GM18505 (cell line): Measurements from ENCODE around the gene FOXO3.
"Not testable (repeated sequence)": the region's sequence is repeated elsewhere in the genome, so short reads cannot be mapped to it uniquely, and the experiment has no call there.

Source experiments
- ATAC-seq: cut with Tn5 transposase; IDR thresholded peaks from one replicate; pipeline ENCODE4 v1.9.1; 2021; ENCODE audit not compliant: unreplicated experiment
- POLR2A ChIP-seq: IDR thresholded peaks from 4 replicates; pipeline ENCODE4 v1.6.1; 2011; ENCODE audit warnings: borderline replicate concordance; ENCODE audit not compliant: insufficient read depth, insufficient read length; ENCODE audit errors: extremely low read depth

FOXO3 gene

GRCh38 chr6:108559884-108560462, 744 bp upstream of the FOXO3 start:
- TF ChIP-seq POLR2A, result no peak
- ATAC-seq, result peak; percentile 1

GRCh38 chr6:108561309-108561647, 561 bp downstream of the FOXO3 start:
- ATAC-seq, result not testable (repeated sequence)

- no peak for TF ChIP-seq POLR2A
- ATAC-seq, result no peak
Measured at GRCh38 chr6:108561742-108562502, 1.2 kb downstream of the FOXO3 start.

GRCh38 chr6:108562503-108562993, 1.8 kb downstream of the FOXO3 start:
- TF ChIP-seq POLR2A, result no peak
- ATAC-seq, result no peak

GRCh38 chr6:108563292-108563691, 2.6 kb downstream of the FOXO3 start:
- no peak for ATAC-seq
- no peak for TF ChIP-seq POLR2A

GRCh38 chr6:108564178-108564577, 3.5 kb downstream of the FOXO3 start:
- no peak for ATAC-seq
- TF ChIP-seq POLR2A, result no peak

GRCh38 chr6:108565091-108565766, 4.5 kb downstream of the FOXO3 start:
- TF ChIP-seq POLR2A, result no peak
- ATAC-seq, result peak; percentile 75

GRCh38 chr6:108565893-108566292, 5.2 kb downstream of the FOXO3 start:
- TF ChIP-seq POLR2A, result no peak

GRCh38 chr6:108566406-108566805, 5.7 kb downstream of the FOXO3 start:
- no peak for TF ChIP-seq POLR2A
- no peak for ATAC-seq

More at GRCh38 chr6:108565893-108566292, 5.2 kb downstream of the FOXO3 start:
- ATAC-seq, result no peak

GRCh38 chr6:108568101-108568500, 7.4 kb downstream of the FOXO3 start:
- no peak for TF ChIP-seq POLR2A
- ATAC-seq, result no peak

GRCh38 chr6:108568551-108569305, 8.0 kb downstream of the FOXO3 start:
- no peak for ATAC-seq
- no peak for TF ChIP-seq POLR2A

- TF ChIP-seq POLR2A, result no peak
- no peak for ATAC-seq
Measured at GRCh38 chr6:108570517-108570916, 9.8 kb downstream of the FOXO3 start.

- no peak for ATAC-seq
- no peak for TF ChIP-seq POLR2A
Measured at GRCh38 chr6:108574457-108575141, 13.9 kb downstream of the FOXO3 start.
